Keratinocyte (primary cell): ENCODE measurements around the gene CTNNA2.

Experiments used
- EZH2 ChIP-seq: IDR thresholded peaks from one replicate; pipeline ENCODE4 v1.6.1; 2012; ENCODE audit warnings: inconsistent platforms, mild to moderate bottlenecking, low read length, moderate library complexity
- TF ChIP-seq, protein P1 (sequence below), 3 experiments: IDR thresholded peaks in 1 of 3; conservative IDR thresholded peaks in 1 of 3; optimal IDR thresholded peaks in 1 of 3; 2 replicates in 2 of 3; 3 replicates in 1 of 3; pipeline versions ENCODE3 to v1.5.1; 2011; ENCODE audit warnings: low read length in 3 of 3, mild to moderate bottlenecking in 3 of 3, moderate library complexity in 2 of 3, control low read depth in 1 of 3, inconsistent platforms in 1 of 3; ENCODE audit not compliant: insufficient read depth in 2 of 3; ENCODE audit errors: extremely low read depth in 1 of 3

DNA sequence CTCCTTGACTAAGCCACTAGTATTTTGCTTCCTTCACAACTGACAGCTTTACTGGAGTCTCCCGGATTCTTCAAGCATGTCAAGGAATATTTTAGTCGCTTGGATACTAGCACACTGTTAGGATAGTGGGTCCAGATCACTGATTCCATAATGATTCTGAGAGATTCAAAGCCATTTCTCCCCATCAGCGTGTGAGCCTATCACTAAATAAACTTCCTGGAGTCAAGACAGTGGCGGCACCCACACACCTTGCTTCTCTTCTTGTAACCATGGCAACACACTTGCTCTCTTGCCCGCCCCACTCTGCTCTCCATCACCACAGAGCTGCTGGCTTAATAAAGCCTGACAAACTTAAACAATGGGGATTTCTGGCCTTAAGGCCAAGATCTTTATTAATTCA lies 546.6 kb downstream of the CTNNA2 start:
- TF ChIP-seq, protein P1, sequence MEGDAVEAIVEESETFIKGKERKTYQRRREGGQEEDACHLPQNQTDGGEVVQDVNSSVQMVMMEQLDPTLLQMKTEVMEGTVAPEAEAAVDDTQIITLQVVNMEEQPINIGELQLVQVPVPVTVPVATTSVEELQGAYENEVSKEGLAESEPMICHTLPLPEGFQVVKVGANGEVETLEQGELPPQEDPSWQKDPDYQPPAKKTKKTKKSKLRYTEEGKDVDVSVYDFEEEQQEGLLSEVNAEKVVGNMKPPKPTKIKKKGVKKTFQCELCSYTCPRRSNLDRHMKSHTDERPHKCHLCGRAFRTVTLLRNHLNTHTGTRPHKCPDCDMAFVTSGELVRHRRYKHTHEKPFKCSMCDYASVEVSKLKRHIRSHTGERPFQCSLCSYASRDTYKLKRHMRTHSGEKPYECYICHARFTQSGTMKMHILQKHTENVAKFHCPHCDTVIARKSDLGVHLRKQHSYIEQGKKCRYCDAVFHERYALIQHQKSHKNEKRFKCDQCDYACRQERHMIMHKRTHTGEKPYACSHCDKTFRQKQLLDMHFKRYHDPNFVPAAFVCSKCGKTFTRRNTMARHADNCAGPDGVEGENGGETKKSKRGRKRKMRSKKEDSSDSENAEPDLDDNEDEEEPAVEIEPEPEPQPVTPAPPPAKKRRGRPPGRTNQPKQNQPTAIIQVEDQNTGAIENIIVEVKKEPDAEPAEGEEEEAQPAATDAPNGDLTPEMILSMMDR (optimal IDR thresholded peaks at IDR 0.05 in 1 of 3, IDR thresholded peaks at IDR 0.05 in 1 of 3, conservative IDR thresholded peaks at IDR 0.05 in 1 of 3; ENCODE audit: extremely low read depth in 1 of 3, insufficient read depth in 2 of 3, low read length in 3 of 3), result no peak
- no peak for TF ChIP-seq EZH2
